Measurements from ENCODE around the gene HDAC1.

DNA sequence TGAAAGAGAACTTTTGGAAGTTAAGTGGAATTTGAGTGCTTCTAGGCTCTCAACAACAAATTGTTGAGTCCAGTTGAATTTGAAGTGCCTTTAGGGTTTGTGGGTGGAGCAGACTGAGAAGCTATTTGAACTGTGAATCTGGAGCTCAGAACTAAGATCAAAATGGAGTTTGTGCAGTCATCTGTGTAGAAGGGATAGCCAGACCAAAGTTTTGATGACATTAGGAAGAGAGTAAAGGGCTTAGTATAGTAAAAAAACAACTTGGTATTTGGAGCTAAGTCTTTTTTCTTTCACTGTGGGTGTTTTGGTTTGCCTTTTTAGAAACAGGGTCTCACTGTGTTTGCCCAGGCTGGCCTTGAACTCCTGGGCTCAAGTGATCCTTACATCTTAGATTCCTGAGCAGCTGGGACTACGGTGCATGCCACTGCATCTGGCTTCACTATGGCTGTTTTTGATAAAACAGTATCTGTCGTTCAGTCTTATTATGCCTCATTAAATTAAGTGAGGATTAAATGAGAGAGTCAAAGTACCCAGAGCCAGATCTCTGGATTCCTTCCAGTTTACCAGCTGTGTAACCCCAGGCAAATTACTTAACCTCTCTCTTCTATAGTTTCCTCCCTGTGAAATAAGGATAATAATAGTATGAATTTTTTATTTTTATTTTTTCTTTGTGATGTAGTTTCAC is 20.0 kb downstream of the HDAC1 start:
- TF ChIP-seq, protein P1, sequence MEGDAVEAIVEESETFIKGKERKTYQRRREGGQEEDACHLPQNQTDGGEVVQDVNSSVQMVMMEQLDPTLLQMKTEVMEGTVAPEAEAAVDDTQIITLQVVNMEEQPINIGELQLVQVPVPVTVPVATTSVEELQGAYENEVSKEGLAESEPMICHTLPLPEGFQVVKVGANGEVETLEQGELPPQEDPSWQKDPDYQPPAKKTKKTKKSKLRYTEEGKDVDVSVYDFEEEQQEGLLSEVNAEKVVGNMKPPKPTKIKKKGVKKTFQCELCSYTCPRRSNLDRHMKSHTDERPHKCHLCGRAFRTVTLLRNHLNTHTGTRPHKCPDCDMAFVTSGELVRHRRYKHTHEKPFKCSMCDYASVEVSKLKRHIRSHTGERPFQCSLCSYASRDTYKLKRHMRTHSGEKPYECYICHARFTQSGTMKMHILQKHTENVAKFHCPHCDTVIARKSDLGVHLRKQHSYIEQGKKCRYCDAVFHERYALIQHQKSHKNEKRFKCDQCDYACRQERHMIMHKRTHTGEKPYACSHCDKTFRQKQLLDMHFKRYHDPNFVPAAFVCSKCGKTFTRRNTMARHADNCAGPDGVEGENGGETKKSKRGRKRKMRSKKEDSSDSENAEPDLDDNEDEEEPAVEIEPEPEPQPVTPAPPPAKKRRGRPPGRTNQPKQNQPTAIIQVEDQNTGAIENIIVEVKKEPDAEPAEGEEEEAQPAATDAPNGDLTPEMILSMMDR (conservative IDR thresholded peaks at IDR 0.05 in 1 of 2, IDR thresholded peaks at IDR 0.05 in 1 of 2; ENCODE audit: extremely low read depth in 1 of 2, insufficient read depth in 1 of 2, low read depth in 1 of 2, low read length in 2 of 2) = no peak
- no peak for TF ChIP-seq EZH2 (IDR thresholded peaks at IDR 0.05; ENCODE audit: borderline replicate concordance, low read length)
